NCI-H1092 (cell line): ENCODE results near the gene ABHD12B.

Experiments used
- DNase-seq: peaks from one replicate; lab custom pipeline; 2025; lab: John Stamatoyannopoulos, UW

Gene ABHD12B

DNA sequence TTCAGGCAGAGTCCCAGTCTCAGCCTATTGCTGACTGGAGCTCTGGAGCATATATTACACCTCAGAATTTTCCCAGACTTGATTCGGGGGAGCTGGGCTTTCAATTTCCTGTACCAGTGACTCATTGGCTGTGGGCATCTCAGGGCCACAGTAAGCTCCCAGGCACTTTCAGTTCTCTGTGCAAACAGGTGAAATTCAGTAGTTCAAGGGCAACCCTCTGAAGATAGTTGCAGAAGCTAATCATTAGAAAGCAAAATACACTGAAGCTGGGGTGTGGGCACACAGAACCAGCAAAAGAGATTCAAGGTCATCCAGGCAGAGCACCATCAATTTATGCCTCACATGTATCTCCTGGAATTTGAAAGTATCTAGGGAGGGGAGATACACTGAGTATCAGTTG lies 32.8 kb upstream of the ABHD12B start:
- DNase-seq, result no peak

DNA sequence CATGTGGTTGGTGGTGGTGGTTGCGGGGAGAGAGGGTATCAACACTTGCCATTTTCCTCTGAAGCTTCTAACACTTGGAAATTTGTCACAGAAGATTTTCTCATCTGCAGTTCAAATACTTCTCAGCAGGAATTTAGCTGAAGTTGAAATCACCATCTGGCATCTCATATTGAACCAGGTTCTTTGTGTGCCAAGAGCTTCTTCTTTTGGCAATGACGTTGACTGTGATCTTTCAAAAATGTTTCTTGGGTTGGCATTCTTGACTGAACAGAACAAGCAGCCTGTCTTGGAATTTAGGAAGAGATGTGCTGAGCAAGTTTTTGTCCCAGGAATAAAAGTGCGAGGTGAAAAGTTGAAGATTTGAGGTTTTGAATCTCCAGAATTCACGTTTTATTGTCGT lies 32.2 kb upstream of the ABHD12B start:
- DNase-seq, result no peak

- DNase-seq, result no peak
These were observed 27.5 kb upstream of the ABHD12B start for GRCh38 chr14:50844391-50844790.

DNA sequence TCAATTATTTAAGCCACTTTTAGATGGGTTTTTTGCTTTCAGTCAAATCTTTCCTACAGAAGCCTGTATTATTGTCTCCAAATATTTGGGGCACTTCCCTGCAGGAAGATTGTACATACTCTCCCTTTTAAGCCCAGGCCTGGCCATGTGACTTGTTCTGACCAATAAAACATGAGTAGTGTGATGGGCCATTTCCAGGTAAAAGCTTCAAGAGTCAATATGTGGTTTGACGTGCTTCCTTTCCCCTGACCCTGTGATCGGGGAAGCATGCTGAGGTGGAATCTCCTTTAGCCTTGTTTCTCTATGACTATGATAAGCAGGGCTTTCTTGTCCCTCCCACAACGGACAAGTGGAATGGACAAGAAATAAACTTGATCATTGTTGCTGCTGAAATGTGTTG lies 26.7 kb upstream of the ABHD12B start:
- no peak for DNase-seq

DNA sequence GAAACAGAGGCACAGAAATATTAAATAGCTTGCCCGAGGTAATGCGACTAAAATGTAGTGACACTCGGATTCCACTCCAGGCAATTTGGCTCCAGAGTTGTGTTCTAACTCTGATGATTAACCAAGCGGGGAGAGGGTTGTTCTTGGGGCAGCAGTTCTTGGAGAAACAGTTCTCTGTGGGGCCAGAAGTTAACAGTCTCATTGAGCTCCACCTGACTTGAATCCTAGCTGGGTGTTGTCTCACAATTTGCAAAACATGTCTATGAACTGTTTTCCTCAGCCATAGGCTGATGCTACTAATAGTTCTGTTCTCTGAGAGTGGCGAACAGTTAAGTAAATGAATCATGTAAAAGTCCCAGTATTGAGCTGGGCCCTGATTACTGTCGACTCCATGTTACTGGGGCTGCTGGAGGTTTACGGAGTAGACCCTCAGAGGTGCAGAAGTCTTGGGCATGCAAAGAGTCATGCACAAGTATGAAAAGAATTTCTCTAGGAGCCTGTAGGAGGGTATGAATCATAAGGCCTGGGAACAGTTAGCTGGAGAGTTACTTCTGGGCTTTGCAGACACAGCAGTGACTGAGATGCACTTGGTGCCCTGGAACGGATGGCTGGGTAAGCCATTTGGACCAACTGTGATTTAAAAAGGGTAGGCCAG lies 25.5 kb upstream of the ABHD12B start:
- DNase-seq, result no peak

DNA sequence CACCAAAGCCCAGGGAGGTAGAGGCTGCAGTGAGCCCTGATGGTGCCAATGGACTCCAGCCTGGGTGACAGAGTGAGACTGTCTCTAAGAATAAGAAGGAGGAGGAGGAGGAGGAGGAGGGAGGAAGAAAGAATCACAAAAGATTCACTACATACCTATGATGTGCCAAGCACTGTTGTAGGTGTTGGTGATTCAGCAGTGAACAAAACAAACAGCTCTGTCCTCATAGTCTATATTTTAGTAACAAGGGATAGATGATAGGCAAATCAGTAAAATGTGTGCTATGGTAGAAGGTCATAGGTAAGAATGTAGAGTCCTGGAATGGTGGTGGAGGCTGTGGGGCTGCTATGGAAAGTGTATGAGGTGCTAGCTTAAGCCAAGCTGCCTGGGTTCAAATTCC lies 18.0 kb upstream of the ABHD12B start:
- no peak for DNase-seq

GRCh38 chr14:50854521-50854920 lies 17.3 kb upstream of the ABHD12B start:
- DNase-seq, result no peak

- no peak for DNase-seq
These were observed 16.3 kb upstream of the ABHD12B start for GRCh38 chr14:50855558-50855957.

DNA sequence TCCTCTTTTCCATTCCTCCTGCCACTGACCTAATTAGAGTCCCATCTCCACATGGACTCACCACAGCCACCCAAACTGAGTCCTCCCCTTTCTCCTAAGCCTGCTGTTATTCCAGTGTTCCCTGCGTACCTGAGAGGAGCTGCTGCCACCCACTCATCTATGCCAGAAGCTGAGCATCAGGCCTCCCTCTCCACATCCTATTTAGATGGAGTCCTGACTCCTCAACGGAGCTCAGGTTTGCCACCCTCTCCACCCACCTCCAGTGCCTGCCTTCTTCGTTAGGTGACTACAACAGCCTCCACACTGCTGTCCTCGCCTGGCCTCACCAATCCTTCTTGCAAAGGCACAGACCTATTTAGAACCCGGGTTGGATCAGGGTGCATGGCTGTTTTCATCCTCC lies 15.2 kb upstream of the ABHD12B start:
- no peak for DNase-seq

DNA sequence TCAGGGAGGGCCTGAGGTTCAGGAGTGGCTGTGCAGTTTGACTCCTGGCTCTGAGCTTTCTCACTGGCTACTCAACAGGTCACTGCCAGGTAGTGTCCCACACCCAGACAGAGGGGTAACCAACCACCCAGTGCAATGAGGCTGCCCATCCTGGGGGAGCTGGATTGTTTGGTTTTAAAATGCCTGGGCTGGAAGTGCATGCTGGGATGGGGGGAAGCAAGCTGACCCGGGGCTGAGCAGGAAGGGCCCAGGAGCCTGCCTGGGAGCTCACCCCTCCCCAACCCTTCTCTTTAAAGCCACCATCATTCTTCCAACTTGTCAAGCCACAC lies 12.6 kb upstream of the ABHD12B start:
- DNase-seq, result no peak

DNA sequence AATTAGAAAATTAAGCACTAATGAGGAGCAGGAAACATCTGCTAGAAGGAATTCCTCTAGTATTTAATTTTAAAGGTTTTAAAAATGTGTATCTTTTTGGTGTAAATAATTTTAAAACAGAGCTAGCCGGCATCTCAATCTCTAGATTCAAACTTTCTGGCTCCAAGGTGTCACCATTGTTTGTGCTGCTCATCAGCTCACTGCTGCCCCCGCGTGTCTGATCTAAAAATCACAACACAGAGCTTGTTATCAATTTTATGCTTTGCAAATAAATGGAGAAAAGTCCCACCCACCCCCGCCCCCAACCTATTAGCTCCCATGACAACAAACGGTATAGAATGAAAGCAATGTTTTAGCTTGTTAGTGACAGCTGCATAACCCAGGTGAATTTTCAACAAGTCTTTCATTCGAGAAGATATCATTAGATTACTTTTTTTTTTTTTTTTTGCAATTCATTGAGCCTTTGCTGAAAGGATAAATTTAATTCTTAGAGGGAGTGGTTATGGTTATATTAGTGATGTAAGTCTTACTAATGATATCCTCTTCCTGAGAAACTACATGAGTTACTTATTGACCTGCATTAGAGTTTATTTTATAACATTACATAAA lies 11.3 kb upstream of the ABHD12B start:
- DNase-seq, result peak; percentile 88

GRCh38 chr14:50862036-50862570 lies 9.8 kb upstream of the ABHD12B start:
- no peak for DNase-seq

- DNase-seq, result no peak
These were observed 7.6 kb upstream of the ABHD12B start for GRCh38 chr14:50864237-50864636.

GRCh38 chr14:50864946-50865345 lies 6.9 kb upstream of the ABHD12B start:
- DNase-seq, result no peak

DNA sequence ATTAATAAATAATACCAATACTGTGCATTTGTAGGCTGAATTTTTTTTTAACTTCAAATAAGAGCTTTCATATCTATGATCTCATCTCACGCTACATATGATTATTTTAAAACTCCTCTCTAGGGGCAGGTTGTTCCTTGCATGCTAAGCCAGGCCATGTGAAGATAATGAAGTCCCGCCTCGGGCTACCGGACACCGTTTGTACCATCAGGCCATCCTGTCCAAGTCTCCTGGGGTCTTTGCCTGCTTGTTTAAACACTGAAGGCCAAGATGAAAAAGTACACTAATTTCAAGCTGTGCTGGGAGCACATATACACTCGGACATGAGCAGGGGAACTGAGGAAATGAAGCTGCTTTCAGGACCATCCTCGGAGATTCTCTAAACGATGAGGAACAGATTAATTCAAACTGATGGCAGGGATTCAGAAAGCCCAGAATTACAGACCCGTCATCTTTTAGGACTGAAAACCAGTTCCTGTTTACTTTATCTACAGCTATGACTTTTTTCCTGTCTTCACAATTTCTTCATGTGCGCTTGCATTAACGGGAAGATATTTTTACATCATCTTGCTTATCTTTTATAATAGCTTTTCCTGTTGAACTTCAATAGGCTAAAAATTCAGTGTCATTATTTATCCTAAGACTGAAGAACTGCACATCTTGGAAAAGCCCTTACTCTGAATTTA lies 6.3 kb upstream of the ABHD12B start:
- DNase-seq, result no peak

DNA sequence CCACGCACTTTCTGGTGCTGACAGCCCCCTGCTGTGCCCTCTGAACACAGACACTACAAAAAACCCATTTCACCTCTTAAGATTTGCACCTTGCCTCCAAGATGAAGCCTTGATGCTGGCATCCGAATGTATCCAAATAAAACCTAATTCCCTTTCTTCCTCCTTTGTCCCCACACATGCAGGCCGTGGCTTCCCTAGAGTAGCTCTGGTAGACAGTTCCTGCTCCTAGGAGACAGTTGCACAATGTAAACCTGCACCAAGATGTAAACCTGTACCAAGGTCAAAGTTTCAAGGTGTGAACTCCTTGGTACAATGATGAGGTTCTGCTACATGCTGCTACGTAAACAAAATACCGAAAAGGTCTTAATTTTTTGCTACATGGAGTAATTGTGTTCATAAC lies 625 bp upstream of the ABHD12B start:
- DNase-seq, result no peak

GRCh38 chr14:50874757-50875156 lies 2.9 kb downstream of the ABHD12B start:
- no peak for DNase-seq

GRCh38 chr14:50875359-50876070 lies 3.7 kb downstream of the ABHD12B start:
- no peak for DNase-seq

GRCh38 chr14:50882932-50883826 lies 11.3 kb downstream of the ABHD12B start:
- no peak for DNase-seq

DNA sequence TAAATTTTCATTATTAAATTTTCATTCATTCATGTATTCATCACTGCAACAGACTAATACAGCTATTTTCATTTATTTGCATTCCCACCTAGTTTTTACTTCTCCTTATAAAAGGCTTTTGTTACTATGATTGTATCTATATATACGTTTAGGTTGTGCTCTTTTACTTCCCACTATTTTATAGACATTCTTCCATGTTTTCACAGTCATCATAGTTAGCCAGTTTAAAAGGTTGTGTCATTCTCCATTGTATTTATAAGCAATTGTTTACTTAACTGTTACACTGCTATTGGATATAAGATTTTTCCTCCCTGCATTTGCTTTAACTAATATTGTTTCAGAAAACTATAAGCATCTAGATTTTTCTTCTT lies 12.0 kb downstream of the ABHD12B start:
- no peak for DNase-seq

DNA sequence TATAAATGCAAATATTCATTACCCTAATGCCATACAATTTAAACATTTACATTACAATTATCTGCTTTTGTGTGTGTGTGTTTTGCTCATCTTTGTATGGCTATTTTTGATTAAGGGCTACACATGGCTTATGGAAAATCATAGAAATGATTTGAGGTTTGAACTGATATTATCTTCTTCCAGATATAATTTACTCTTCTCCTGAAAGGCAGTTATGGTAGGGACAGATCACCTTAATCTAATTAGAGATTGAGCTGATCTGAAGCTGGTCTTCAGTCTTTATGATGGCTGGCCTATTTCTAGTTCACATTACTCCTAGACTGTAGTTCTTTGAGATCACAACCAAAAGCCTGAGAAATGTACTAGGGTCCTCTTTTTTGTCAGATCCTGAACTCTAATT lies 15.6 kb downstream of the ABHD12B start:
- DNase-seq, result no peak

- DNase-seq, result no peak
These were observed 20.4 kb downstream of the ABHD12B start for GRCh38 chr14:50892255-50892654.
